Bronchial epithelial cell (primary cell): ENCODE results near the gene DNMT1. TPM values are rescaled to one million over a fixed set of nuclear protein-coding genes. Genes with fewer than 3 reads are reported as not detected.

Experiments
- DNase-seq: peaks from one replicate; pipeline ENCODE4 v3.0.0-alpha.2; 2010; ENCODE audit warnings: low read depth
- FAIRE-seq: peaks from 2 replicates; lab custom pipeline; 2011; peaks lifted over from hg19 to GRCh38; lab: Jason Lieb, UNC
- H3K27me3 ChIP-seq: 2 replicates; pipeline ENCODE4 v1.5.1; 2011; ENCODE audit warnings: low read length; ENCODE audit not compliant: control insufficient read depth, insufficient read depth
- H3K36me3 ChIP-seq: 2 replicates; pipeline ENCODE4 v1.5.1; 2011; ENCODE audit warnings: low read length; ENCODE audit not compliant: control insufficient read depth, insufficient read depth
- H3K4me3 ChIP-seq: 2 replicates; pipeline ENCODE4 v1.5.1; 2011; ENCODE audit warnings: mild to moderate bottlenecking, low read depth, low read length, control low read depth
- CTCF ChIP-seq: IDR thresholded peaks from 2 replicates; pipeline ENCODE4 v1.5.1; 2011; ENCODE audit warnings: mild to moderate bottlenecking, moderate library complexity, low read length, control low read depth, inconsistent platforms; ENCODE audit not compliant: insufficient read depth, severe bottlenecking
- total RNA-seq: library from RNA; depleted of rRNA; stranded (reverse); fragments of >200 nt; gene quantifications from 2 replicates; pipeline ENCODE4 v1.2.1, GENCODE V29; 2014

Gene DNMT1
- total RNA-seq, 1 donor from 2014 or later = 12.4 TPM

- TF ChIP-seq CTCF = no peak
- peaks cover 25% of the 10 kb centered on the region for H3K36me3 ChIP-seq
- H3K4me3 ChIP-seq = no peak overlapping the region
- no peaks in the 10 kb centered on the region for H3K27me3 ChIP-seq
- no peak for FAIRE-seq
- no peak for DNase-seq
These were observed 77.7 kb downstream of the DNMT1 start for GRCh38 chr19:10116866-10117616.

GRCh38 chr19:10116085-10116865, 78.5 kb downstream of the DNMT1 start:
- DNase-seq = no peak
- no peak for TF ChIP-seq CTCF
- Histone ChIP-seq H3K36me3 (peaks cover 28% of the 10 kb centered on the region), H3K4me3 (no peak overlapping the region), H3K27me3 (no peaks in the 10 kb centered on the region)
- FAIRE-seq = no peak

- H3K36me3 ChIP-seq = peaks cover 35% of the 10 kb centered on the region
- no peak for DNase-seq
- FAIRE-seq = no peak
These were observed 79.2 kb downstream of the DNMT1 start for GRCh38 chr19:10115392-10116084.

GRCh38 chr19:10114651-10115391, 79.9 kb downstream of the DNMT1 start:
- Histone ChIP-seq H3K4me3 (no peak overlapping the region), H3K36me3 (peaks cover 40% of the 10 kb centered on the region), H3K27me3 (no peaks in the 10 kb centered on the region)
- no peak for TF ChIP-seq CTCF
- FAIRE-seq (peak; percentile 7), DNase-seq (no peak)

More at GRCh38 chr19:10115392-10116084, 79.2 kb downstream of the DNMT1 start:
- no peak for TF ChIP-seq CTCF
- Histone ChIP-seq H3K27me3 (no peaks in the 10 kb centered on the region), H3K4me3 (no peak overlapping the region)

GRCh38 chr19:10113964-10114650, 80.6 kb downstream of the DNMT1 start:
- FAIRE-seq = no peak
- Histone ChIP-seq H3K27me3 (no peaks in the 10 kb centered on the region), H3K36me3 (peaks cover 47% of the 10 kb centered on the region), H3K4me3 (no peak overlapping the region)
- TF ChIP-seq CTCF = no peak
- DNase-seq = no peak
